Medulla oblongata (tissue), 1 donor: ENCODE measurements around the gene LPP.

Experiments used
- DNase-seq: peaks from one replicate; pipeline ENCODE4 v3.0.0-alpha.2; 2015; ENCODE audit errors: extremely low spot score

LPP gene

GRCh38 chr3:188516515-188516914, 362.6 kb downstream of the LPP start:
- no peak for DNase-seq

GRCh38 chr3:188518416-188518815, 364.5 kb downstream of the LPP start:
- no peak for DNase-seq

GRCh38 chr3:188518835-188519452, 365.0 kb downstream of the LPP start:
- no peak for DNase-seq

- no peak for DNase-seq
These were observed 366.5 kb downstream of the LPP start for GRCh38 chr3:188520466-188520865.

GRCh38 chr3:188522115-188522514, 368.2 kb downstream of the LPP start:
- no peak for DNase-seq

- DNase-seq: no peak
These were observed 369.3 kb downstream of the LPP start for GRCh38 chr3:188523291-188523690.

GRCh38 chr3:188524052-188524451, 370.1 kb downstream of the LPP start:
- no peak for DNase-seq

GRCh38 chr3:188526057-188526456, 372.1 kb downstream of the LPP start:
- DNase-seq: no peak

GRCh38 chr3:188527389-188527788, 373.4 kb downstream of the LPP start:
- no peak for DNase-seq

GRCh38 chr3:188528396-188528795, 374.4 kb downstream of the LPP start:
- DNase-seq: no peak

- DNase-seq: no peak
These were observed 375.3 kb downstream of the LPP start for GRCh38 chr3:188529228-188529627.

- DNase-seq: no peak
These were observed 376.3 kb downstream of the LPP start for GRCh38 chr3:188530226-188530625.

GRCh38 chr3:188531210-188531609, 377.3 kb downstream of the LPP start:
- DNase-seq: no peak

GRCh38 chr3:188533172-188533571, 379.2 kb downstream of the LPP start:
- no peak for DNase-seq

- peak; percentile 6 for DNase-seq
These were observed 379.8 kb downstream of the LPP start for GRCh38 chr3:188533612-188534357.

- DNase-seq: no peak
These were observed 380.7 kb downstream of the LPP start for GRCh38 chr3:188534633-188535032.

- DNase-seq: peak; percentile 7
These were observed 383.6 kb downstream of the LPP start for GRCh38 chr3:188537606-188538005.

GRCh38 chr3:188539037-188539436, 385.1 kb downstream of the LPP start:
- no peak for DNase-seq

- DNase-seq: no peak
These were observed 385.8 kb downstream of the LPP start for GRCh38 chr3:188539631-188540194.

- DNase-seq: no peak
These were observed 388.2 kb downstream of the LPP start for GRCh38 chr3:188542196-188542595.

- DNase-seq: no peak
These were observed 390.1 kb downstream of the LPP start for GRCh38 chr3:188544012-188544411.

- DNase-seq: no peak
These were observed 393.1 kb downstream of the LPP start for GRCh38 chr3:188546835-188547670.
